HepG2 (cell line): ENCODE measurements around the gene SPCS2. TPM values are rescaled to one million over a fixed set of nuclear protein-coding genes. Genes with fewer than 3 reads are reported as not detected.

Experiments
- CENPX ChIP-seq: sonication (generic); formaldehyde crosslinking; IDR thresholded peaks from 2 replicates; pipeline ENCODE4 v1.9.0; 2021; ENCODE audit warnings: mild to moderate bottlenecking, missing genetic modification reagents, moderate library complexity
- EHMT2 ChIP-seq: fragments of 200-600 bp; sonication (generic); IDR thresholded peaks from 2 replicates; pipeline ENCODE4 v1.7.0; 2017; ENCODE audit warnings: antibody characterized with exemption, low read depth, low read length, borderline replicate concordance
- IKZF1 ChIP-seq: fragments of 450-650 bp; IDR thresholded peaks from 2 replicates; pipeline ENCODE4 v1.7.1; 2016
- JUN ChIP-seq: sonication (generic); formaldehyde crosslinking; IDR thresholded peaks from 2 replicates; pipeline ENCODE4 v1.4.0; 2020; ENCODE audit warnings: mild to moderate bottlenecking, missing genetic modification reagents
- KLF11 ChIP-seq: IDR thresholded peaks from 2 replicates; pipeline ENCODE4 v1.6.1; 2016; ENCODE audit warnings: missing compliant biosample characterization
- NCOR1 ChIP-seq: fragments of 200-600 bp; sonication (generic); IDR thresholded peaks from 2 replicates; pipeline ENCODE4 v1.7.0; 2017; ENCODE audit warnings: antibody characterized with exemption, low read length, borderline replicate concordance
- SNAI1 ChIP-seq: sonication (generic); formaldehyde crosslinking; IDR thresholded peaks from 2 replicates; pipeline ENCODE4 v1.5.0; 2020; ENCODE audit warnings: mild to moderate bottlenecking, missing genetic modification reagents, borderline replicate concordance
- TCF7 ChIP-seq: sonication (generic); IDR thresholded peaks from 2 replicates; pipeline ENCODE4 v1.6.1; 2016; ENCODE audit warnings: antibody characterized with exemption, low read depth
- ZFP62 ChIP-seq: sonication (generic); formaldehyde crosslinking; IDR thresholded peaks from 2 replicates; pipeline ENCODE4 v1.4.0; 2020; ENCODE audit warnings: missing genetic modification reagents
- ZFP82 ChIP-seq: sonication (generic); formaldehyde crosslinking; IDR thresholded peaks from 2 replicates; pipeline ENCODE4 v1.5.1; 2020; ENCODE audit warnings: mild to moderate bottlenecking, missing genetic modification reagents, borderline replicate concordance
- ZNF546 ChIP-seq: sonication (generic); formaldehyde crosslinking; conservative IDR thresholded peaks from 2 replicates; pipeline ENCODE4 v1.8.1; 2023; ENCODE audit warnings: mild to moderate bottlenecking, missing genetic modification reagents
- ZNF772 ChIP-seq: sonication (generic); formaldehyde crosslinking; IDR thresholded peaks from 2 replicates; pipeline ENCODE4 v1.5.0; 2020; ENCODE audit warnings: mild to moderate bottlenecking, missing genetic modification reagents
- ZNF776 ChIP-seq: sonication (generic); formaldehyde crosslinking; IDR thresholded peaks from 2 replicates; pipeline ENCODE4 v1.4.0; 2020; ENCODE audit warnings: mild to moderate bottlenecking, missing genetic modification reagents
- ZNF790 ChIP-seq: sonication (generic); formaldehyde crosslinking; IDR thresholded peaks from 2 replicates; pipeline ENCODE4 v1.8.0; 2022; ENCODE audit warnings: missing genetic modification reagents, mild to moderate bottlenecking, borderline replicate concordance
- polyA plus RNA-seq, 8 experiments: library from polyadenylated mRNA; depleted of rRNA in 3 of 8; stranded (reverse) in 7 of 8; unstranded in 1 of 8; fragments of >200 nt; fragmentation: Illumina TruSeq in 4 of 8; extraction: Trizol in 4 of 8; gene quantifications; 2 replicates each; pipeline versions ENCODE4 v1.2.1 to v1.2.3, GENCODE V29; 2011 to 2016; ENCODE audit warnings: low read depth in 4 of 8, missing spikeins in 1 of 8, mixed read lengths in 1 of 8; ENCODE audit not compliant: insufficient read depth in 1 of 8
- total RNA-seq, 5 experiments: library from RNA; depleted of rRNA; stranded (reverse); fragments of >200 nt; fragmentation: Illumina TruSeq; extraction: Trizol; gene quantifications; 2 replicates each; pipeline ENCODE4 v1.2.3, GENCODE V29; 2016; ENCODE audit warnings: low read depth in 1 of 5
- TF ChIP-seq, protein P1 (sequence below): sonication (generic); formaldehyde crosslinking; IDR thresholded peaks from 2 replicates; pipeline ENCODE4 v1.5.1; 2020; ENCODE audit warnings: mild to moderate bottlenecking, missing genetic modification reagents, moderate library complexity
- TF ChIP-seq, protein P2 (sequence below): sonication (generic); formaldehyde crosslinking; IDR thresholded peaks from 2 replicates; pipeline ENCODE4 v1.4.0; 2020; ENCODE audit warnings: missing genetic modification reagents, mild to moderate bottlenecking, borderline replicate concordance
- TF ChIP-seq, protein P3 (sequence below): sonication (generic); formaldehyde crosslinking; IDR thresholded peaks from 2 replicates; pipeline ENCODE4 v1.5.0; 2020; ENCODE audit warnings: missing genetic modification reagents, mild to moderate bottlenecking, borderline replicate concordance
- TF ChIP-seq, protein P4 (sequence below): IDR thresholded peaks from 2 replicates; pipeline ENCODE4 v1.6.1; 2016; ENCODE audit warnings: mild to moderate bottlenecking

Gene SPCS2
- total and polyA plus RNA-seq, 2 of the 13 experiments (the other 11 are each of a cell fraction or from before 2014, with no cell fraction given): 87.3 to 142 TPM

DNA sequence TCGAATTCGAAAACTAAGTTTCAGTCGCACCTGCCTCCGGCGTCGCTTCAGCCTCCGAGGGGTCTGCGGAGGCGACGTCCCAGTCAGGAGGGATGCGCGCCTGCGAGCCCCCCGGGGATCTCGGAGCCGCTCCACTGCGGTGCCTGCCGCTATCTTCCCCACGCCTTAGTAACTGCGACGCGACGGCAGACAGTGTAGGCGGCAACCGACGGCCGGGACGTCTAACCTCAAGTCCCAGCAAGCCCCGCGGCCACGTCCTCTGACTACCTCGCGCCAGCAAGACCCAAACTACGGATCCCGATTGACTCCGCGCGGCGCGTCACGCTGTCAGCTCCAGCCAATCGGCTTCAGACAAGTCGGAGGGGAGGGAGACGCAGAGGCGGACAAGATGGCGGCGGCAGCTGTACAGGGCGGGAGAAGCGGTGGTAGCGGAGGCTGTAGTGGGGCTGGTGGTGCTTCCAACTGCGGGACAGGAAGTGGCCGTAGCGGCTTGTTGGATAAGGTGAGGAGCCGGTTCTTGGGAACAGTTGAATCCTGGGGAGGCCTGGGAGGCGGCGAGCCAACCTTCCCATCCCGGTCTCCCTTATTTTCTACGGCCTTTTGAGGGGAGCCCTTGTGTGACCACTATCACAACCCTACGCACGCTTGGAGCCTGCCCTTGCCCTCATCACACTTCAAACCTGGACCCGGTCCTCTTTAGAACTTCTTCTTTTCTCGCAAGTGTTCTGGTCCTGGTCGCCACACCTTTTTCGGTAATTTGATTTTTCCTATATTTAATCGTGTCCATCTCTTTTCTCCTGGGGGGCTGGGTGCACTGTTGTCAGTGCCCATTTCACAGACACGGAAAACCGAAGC lies at the start of gene SPCS2, which contains the start of gene XRRA1 (continued):
- TF ChIP-seq NCOR1 (no peak), ZNF546 (0 out of 2 replicates have a peak, but pooled peaks have one; percentile 44), KLF11 (CRISPR knock-in tag) (0 out of 2 replicates have a peak, but pooled peaks have one; percentile 74), ZFP62 (CRISPR knock-in tag) (no peak), ZNF776 (CRISPR knock-in tag) (peak; percentile 59; the same call in 1 of the 2 replicates), ZFP82 (no peak), TCF7 (no peak), ZNF790 (CRISPR knock-in tag) (0 out of 2 replicates have a peak, but pooled peaks have one; percentile 58), CENPX (CRISPR knock-in tag) (no peak), SNAI1 (CRISPR knock-in tag) (no peak), JUN (CRISPR knock-in tag) (peak; percentile 67), EHMT2 (no peak; the same call in 1 of the 2 replicates), ZNF772 (peak; percentile 94), IKZF1 (no peak)
- TF ChIP-seq, protein P1, sequence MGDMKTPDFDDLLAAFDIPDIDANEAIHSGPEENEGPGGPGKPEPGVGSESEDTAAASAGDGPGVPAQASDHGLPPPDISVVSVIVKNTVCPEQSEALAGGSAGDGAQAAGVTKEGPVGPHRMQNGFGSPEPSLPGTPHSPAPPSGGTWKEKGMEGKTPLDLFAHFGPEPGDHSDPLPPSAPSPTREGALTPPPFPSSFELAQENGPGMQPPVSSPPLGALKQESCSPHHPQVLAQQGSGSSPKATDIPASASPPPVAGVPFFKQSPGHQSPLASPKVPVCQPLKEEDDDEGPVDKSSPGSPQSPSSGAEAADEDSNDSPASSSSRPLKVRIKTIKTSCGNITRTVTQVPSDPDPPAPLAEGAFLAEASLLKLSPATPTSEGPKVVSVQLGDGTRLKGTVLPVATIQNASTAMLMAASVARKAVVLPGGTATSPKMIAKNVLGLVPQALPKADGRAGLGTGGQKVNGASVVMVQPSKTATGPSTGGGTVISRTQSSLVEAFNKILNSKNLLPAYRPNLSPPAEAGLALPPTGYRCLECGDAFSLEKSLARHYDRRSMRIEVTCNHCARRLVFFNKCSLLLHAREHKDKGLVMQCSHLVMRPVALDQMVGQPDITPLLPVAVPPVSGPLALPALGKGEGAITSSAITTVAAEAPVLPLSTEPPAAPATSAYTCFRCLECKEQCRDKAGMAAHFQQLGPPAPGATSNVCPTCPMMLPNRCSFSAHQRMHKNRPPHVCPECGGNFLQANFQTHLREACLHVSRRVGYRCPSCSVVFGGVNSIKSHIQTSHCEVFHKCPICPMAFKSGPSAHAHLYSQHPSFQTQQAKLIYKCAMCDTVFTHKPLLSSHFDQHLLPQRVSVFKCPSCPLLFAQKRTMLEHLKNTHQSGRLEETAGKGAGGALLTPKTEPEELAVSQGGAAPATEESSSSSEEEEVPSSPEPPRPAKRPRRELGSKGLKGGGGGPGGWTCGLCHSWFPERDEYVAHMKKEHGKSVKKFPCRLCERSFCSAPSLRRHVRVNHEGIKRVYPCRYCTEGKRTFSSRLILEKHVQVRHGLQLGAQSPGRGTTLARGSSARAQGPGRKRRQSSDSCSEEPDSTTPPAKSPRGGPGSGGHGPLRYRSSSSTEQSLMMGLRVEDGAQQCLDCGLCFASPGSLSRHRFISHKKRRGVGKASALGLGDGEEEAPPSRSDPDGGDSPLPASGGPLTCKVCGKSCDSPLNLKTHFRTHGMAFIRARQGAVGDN: peak; percentile 99
- TF ChIP-seq, protein P2, sequence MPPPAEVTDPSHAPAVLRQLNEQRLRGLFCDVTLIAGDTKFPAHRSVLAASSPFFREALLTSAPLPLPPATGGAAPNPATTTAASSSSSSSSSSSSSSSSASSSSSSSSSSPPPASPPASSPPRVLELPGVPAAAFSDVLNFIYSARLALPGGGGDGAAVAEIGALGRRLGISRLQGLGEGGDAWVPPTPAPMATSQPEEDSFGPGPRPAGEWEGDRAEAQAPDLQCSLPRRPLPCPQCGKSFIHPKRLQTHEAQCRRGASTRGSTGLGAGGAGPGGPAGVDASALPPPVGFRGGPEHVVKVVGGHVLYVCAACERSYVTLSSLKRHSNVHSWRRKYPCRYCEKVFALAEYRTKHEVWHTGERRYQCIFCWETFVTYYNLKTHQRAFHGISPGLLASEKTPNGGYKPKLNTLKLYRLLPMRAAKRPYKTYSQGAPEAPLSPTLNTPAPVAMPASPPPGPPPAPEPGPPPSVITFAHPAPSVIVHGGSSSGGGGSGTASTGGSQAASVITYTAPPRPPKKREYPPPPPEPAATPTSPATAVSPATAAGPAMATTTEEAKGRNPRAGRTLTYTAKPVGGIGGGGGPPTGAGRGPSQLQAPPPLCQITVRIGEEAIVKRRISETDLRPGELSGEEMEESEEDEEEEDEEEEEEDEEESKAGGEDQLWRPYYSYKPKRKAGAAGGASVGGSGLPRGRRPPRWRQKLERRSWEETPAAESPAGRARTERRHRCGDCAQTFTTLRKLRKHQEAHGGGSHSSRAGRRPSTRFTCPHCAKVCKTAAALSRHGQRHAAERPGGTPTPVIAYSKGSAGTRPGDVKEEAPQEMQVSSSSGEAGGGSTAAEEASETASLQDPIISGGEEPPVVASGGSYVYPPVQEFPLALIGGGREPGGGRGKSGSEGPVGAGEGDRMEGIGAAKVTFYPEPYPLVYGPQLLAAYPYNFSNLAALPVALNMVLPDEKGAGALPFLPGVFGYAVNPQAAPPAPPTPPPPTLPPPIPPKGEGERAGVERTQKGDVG (CRISPR knock-in tag): no peak; the same call in 1 of the 2 replicates
- TF ChIP-seq, protein P3, sequence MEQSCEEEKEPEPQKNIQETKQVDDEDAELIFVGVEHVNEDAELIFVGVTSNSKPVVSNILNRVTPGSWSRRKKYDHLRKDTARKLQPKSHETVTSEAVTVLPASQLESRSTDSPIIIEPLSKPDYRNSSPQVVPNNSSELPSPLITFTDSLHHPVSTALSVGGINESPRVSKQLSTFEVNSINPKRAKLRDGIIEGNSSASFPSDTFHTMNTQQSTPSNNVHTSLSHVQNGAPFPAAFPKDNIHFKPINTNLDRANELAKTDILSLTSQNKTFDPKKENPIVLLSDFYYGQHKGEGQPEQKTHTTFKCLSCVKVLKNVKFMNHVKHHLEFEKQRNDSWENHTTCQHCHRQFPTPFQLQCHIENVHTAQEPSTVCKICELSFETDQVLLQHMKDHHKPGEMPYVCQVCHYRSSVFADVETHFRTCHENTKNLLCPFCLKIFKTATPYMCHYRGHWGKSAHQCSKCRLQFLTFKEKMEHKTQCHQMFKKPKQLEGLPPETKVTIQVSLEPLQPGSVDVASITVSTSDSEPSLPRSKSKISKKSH: no peak; the same call in none of the 2 replicates
- TF ChIP-seq, protein P4, sequence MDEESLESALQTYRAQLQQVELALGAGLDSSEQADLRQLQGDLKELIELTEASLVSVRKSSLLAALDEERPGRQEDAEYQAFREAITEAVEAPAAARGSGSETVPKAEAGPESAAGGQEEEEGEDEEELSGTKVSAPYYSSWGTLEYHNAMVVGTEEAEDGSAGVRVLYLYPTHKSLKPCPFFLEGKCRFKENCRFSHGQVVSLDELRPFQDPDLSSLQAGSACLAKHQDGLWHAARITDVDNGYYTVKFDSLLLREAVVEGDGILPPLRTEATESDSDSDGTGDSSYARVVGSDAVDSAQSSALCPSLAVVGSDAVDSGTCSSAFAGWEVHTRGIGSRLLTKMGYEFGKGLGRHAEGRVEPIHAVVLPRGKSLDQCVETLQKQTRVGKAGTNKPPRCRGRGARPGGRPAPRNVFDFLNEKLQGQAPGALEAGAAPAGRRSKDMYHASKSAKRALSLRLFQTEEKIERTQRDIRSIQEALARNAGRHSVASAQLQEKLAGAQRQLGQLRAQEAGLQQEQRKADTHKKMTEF: peak; percentile 83; the same call in 1 of the 2 replicates
